ENCODE data around the gene NFU1. TPM values are rescaled to one million over a fixed set of nuclear protein-coding genes. Genes with fewer than 3 reads are reported as not detected.

NFU1 gene
- total and polyA plus RNA-seq, 9 of the 15 experiments (the other 6 are each of a cell fraction or from before 2014, with no cell fraction given): 33.3 to 61.8 (median 53.7) TPM

DNA sequence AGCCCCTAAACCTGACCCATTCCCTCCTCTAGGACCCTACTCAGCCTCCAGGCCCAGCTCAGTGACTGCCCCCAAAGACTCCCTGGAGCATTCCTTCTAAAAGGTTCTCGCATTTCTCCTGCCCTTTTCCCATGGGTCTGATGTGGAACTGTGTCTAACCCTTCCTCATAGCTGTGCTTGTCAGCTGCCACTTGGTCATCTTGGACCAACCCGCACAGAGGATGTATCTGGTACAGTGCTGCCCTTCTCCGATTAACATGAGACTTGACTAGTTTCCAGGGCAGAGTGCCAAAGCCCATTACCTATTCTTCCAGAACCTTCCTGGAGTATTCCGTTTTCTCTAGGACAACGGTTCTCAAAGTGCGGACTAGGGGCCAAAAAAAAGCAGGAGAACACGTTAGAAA, 518 bp upstream of the NFU1 start (continued):
- TF ChIP-seq, protein P1, sequence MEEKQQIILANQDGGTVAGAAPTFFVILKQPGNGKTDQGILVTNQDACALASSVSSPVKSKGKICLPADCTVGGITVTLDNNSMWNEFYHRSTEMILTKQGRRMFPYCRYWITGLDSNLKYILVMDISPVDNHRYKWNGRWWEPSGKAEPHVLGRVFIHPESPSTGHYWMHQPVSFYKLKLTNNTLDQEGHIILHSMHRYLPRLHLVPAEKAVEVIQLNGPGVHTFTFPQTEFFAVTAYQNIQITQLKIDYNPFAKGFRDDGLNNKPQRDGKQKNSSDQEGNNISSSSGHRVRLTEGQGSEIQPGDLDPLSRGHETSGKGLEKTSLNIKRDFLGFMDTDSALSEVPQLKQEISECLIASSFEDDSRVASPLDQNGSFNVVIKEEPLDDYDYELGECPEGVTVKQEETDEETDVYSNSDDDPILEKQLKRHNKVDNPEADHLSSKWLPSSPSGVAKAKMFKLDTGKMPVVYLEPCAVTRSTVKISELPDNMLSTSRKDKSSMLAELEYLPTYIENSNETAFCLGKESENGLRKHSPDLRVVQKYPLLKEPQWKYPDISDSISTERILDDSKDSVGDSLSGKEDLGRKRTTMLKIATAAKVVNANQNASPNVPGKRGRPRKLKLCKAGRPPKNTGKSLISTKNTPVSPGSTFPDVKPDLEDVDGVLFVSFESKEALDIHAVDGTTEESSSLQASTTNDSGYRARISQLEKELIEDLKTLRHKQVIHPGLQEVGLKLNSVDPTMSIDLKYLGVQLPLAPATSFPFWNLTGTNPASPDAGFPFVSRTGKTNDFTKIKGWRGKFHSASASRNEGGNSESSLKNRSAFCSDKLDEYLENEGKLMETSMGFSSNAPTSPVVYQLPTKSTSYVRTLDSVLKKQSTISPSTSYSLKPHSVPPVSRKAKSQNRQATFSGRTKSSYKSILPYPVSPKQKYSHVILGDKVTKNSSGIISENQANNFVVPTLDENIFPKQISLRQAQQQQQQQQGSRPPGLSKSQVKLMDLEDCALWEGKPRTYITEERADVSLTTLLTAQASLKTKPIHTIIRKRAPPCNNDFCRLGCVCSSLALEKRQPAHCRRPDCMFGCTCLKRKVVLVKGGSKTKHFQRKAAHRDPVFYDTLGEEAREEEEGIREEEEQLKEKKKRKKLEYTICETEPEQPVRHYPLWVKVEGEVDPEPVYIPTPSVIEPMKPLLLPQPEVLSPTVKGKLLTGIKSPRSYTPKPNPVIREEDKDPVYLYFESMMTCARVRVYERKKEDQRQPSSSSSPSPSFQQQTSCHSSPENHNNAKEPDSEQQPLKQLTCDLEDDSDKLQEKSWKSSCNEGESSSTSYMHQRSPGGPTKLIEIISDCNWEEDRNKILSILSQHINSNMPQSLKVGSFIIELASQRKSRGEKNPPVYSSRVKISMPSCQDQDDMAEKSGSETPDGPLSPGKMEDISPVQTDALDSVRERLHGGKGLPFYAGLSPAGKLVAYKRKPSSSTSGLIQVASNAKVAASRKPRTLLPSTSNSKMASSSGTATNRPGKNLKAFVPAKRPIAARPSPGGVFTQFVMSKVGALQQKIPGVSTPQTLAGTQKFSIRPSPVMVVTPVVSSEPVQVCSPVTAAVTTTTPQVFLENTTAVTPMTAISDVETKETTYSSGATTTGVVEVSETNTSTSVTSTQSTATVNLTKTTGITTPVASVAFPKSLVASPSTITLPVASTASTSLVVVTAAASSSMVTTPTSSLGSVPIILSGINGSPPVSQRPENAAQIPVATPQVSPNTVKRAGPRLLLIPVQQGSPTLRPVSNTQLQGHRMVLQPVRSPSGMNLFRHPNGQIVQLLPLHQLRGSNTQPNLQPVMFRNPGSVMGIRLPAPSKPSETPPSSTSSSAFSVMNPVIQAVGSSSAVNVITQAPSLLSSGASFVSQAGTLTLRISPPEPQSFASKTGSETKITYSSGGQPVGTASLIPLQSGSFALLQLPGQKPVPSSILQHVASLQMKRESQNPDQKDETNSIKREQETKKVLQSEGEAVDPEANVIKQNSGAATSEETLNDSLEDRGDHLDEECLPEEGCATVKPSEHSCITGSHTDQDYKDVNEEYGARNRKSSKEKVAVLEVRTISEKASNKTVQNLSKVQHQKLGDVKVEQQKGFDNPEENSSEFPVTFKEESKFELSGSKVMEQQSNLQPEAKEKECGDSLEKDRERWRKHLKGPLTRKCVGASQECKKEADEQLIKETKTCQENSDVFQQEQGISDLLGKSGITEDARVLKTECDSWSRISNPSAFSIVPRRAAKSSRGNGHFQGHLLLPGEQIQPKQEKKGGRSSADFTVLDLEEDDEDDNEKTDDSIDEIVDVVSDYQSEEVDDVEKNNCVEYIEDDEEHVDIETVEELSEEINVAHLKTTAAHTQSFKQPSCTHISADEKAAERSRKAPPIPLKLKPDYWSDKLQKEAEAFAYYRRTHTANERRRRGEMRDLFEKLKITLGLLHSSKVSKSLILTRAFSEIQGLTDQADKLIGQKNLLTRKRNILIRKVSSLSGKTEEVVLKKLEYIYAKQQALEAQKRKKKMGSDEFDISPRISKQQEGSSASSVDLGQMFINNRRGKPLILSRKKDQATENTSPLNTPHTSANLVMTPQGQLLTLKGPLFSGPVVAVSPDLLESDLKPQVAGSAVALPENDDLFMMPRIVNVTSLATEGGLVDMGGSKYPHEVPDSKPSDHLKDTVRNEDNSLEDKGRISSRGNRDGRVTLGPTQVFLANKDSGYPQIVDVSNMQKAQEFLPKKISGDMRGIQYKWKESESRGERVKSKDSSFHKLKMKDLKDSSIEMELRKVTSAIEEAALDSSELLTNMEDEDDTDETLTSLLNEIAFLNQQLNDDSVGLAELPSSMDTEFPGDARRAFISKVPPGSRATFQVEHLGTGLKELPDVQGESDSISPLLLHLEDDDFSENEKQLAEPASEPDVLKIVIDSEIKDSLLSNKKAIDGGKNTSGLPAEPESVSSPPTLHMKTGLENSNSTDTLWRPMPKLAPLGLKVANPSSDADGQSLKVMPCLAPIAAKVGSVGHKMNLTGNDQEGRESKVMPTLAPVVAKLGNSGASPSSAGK (IDR thresholded peaks at IDR 0.05): no peak
- TF ChIP-seq NFE2L1 (tag; IDR thresholded peaks at IDR 0.05; ENCODE audit: borderline replicate concordance, low read depth): no peak
- TF ChIP-seq SMARCC2 (IDR thresholded peaks at IDR 0.05; ENCODE audit: low read depth): no peak
- peak; percentile 42; the same call in 1 of the 2 replicates for TF ChIP-seq ZNF584 (CRISPR knock-in tag; IDR thresholded peaks at IDR 0.05; ENCODE audit: low read depth)
- TF ChIP-seq CHD4 (IDR thresholded peaks at IDR 0.05; ENCODE audit: insufficient read depth, insufficient replicate concordance, low read depth, low read length, poor library complexity, severe bottlenecking): no peak
- TF ChIP-seq RBM39 (optimal IDR thresholded peaks at IDR 0.05; ENCODE audit: low read depth, low read length): no peak
- TF ChIP-seq ZNF589 (CRISPR knock-in tag; IDR thresholded peaks at IDR 0.05; ENCODE audit: low read depth): 0 out of 2 replicates have a peak, but pooled peaks have one; percentile 2
- TF ChIP-seq PHB2 (IDR thresholded peaks at IDR 0.05; ENCODE audit: low read depth): no peak
- TF ChIP-seq, protein P2, sequence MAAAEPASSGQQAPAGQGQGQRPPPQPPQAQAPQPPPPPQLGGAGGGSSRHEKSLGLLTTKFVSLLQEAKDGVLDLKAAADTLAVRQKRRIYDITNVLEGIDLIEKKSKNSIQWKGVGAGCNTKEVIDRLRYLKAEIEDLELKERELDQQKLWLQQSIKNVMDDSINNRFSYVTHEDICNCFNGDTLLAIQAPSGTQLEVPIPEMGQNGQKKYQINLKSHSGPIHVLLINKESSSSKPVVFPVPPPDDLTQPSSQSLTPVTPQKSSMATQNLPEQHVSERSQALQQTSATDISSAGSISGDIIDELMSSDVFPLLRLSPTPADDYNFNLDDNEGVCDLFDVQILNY (CRISPR knock-in tag; IDR thresholded peaks at IDR 0.05): no peak
- no peak for TF ChIP-seq ZKSCAN8 (CRISPR knock-in tag; IDR thresholded peaks at IDR 0.05)
- no peak for TF ChIP-seq GABPB2 (CRISPR knock-in tag; conservative IDR thresholded peaks at IDR 0.05)
- TF ChIP-seq, protein P3, sequence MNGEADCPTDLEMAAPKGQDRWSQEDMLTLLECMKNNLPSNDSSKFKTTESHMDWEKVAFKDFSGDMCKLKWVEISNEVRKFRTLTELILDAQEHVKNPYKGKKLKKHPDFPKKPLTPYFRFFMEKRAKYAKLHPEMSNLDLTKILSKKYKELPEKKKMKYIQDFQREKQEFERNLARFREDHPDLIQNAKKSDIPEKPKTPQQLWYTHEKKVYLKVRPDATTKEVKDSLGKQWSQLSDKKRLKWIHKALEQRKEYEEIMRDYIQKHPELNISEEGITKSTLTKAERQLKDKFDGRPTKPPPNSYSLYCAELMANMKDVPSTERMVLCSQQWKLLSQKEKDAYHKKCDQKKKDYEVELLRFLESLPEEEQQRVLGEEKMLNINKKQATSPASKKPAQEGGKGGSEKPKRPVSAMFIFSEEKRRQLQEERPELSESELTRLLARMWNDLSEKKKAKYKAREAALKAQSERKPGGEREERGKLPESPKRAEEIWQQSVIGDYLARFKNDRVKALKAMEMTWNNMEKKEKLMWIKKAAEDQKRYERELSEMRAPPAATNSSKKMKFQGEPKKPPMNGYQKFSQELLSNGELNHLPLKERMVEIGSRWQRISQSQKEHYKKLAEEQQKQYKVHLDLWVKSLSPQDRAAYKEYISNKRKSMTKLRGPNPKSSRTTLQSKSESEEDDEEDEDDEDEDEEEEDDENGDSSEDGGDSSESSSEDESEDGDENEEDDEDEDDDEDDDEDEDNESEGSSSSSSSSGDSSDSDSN (IDR thresholded peaks at IDR 0.05; ENCODE audit: borderline replicate concordance in 1 of 2, low read depth in 2 of 2, low read length in 2 of 2): no peak
- TF ChIP-seq ASH1L (IDR thresholded peaks at IDR 0.05; ENCODE audit: borderline replicate concordance, low read depth, partially characterized antibody): no peak

All from K562 (cell line).